H1 (cell line): ENCODE results near the gene NPIPB8. TPM values are rescaled to one million over a fixed set of nuclear protein-coding genes. Genes with fewer than 3 reads are reported as not detected.
"Not testable (repeated sequence)": the region's sequence is repeated elsewhere in the genome, so short reads cannot be mapped to it uniquely, and the experiment has no call there.

Experiments
- CTCF ChIA-PET: fragments of 300-600 bp; sonication (Branson Sonifier 250); formaldehyde crosslinking; loops from one replicate; lab custom pipeline; 2021; ENCODE audit not compliant: partially characterized antibody; lab: Charles Lee
- POLR2A ChIA-PET: fragments of 300-600 bp; sonication (Branson Sonifier 250); formaldehyde crosslinking; loops from one replicate; lab custom pipeline; 2021; ENCODE audit warnings: inconsistent platforms; ENCODE audit not compliant: partially characterized antibody; lab: Charles Lee
- DNase-seq, 2 experiments: peaks; one replicate each; pipeline versions ENCODE4 v3.0.0 to v3.0.0-alpha.2; 2010 to 2022; ENCODE audit warnings: low spot score in 2 of 2, low read depth in 1 of 2, mixed read lengths in 1 of 2
- FAIRE-seq: peaks from 2 replicates; lab custom pipeline; 2011; peaks lifted over from hg19 to GRCh38; lab: Jason Lieb, UNC
- H2AFZ ChIP-seq: 2 replicates; pipeline ENCODE4 v1.8.1; 2012; ENCODE audit warnings: low read length, inconsistent platforms
- H2AK5ac ChIP-seq: 2 replicates; pipeline ENCODE4 v1.6.1; 2013; ENCODE audit warnings: low read depth, low read length
- H2BK120ac ChIP-seq: replicated peaks from 2 replicates; pipeline ENCODE3; 2013; ENCODE audit warnings: low read depth, low read length, inconsistent platforms
- H2BK12ac ChIP-seq: 2 replicates; pipeline ENCODE4 v1.6.1; 2013; ENCODE audit warnings: low read depth, low read length
- H2BK15ac ChIP-seq: 2 replicates; pipeline ENCODE4 v1.6.1; 2013; ENCODE audit warnings: low read length
- H2BK20ac ChIP-seq: 2 replicates; pipeline ENCODE4 v1.6.1; 2013; ENCODE audit warnings: low read length
- H2BK5ac ChIP-seq: 2 replicates; pipeline ENCODE4 v1.6.1; 2013; ENCODE audit warnings: low read depth, low read length
- H3K14ac ChIP-seq: 2 replicates; pipeline ENCODE4 v1.6.1; 2013; ENCODE audit warnings: inconsistent platforms; ENCODE audit not compliant: insufficient read length
- H3K18ac ChIP-seq: 2 replicates; pipeline ENCODE4 v1.6.1; 2013; ENCODE audit warnings: low read length; ENCODE audit errors: extremely low read depth
- H3K23ac ChIP-seq: 2 replicates; pipeline ENCODE4 v1.6.1; 2013; ENCODE audit warnings: inconsistent platforms; ENCODE audit not compliant: insufficient read length
- H3K23me2 ChIP-seq: 2 replicates; pipeline ENCODE4 v1.6.1; 2013; ENCODE audit warnings: low read depth, low read length
- H3K27ac ChIP-seq: 2 replicates; pipeline ENCODE4 v1.6.1; 2011; ENCODE audit warnings: low read depth, low read length, inconsistent platforms
- H3K27me3 ChIP-seq, 4 experiments: replicated peaks in 1 of 4; 1 replicate in 1 of 4; 2 replicates in 3 of 4; pipeline versions ENCODE4 v1.6.1 to v1.8.1; 2011 to 2013; ENCODE audit warnings: low read length in 3 of 4, mild to moderate bottlenecking in 3 of 4, inconsistent platforms in 2 of 4, mixed read lengths in 2 of 4, moderate library complexity in 1 of 4; ENCODE audit not compliant: control insufficient read depth in 3 of 4, insufficient read depth in 3 of 4; ENCODE audit errors: extremely low read depth in 1 of 4
- H3K36me3 ChIP-seq, 4 experiments: 2 replicates each; pipeline versions ENCODE4 v1.6.1 to v1.8.1; 2011 to 2013; ENCODE audit warnings: mild to moderate bottlenecking in 4 of 4, low read length in 3 of 4, moderate library complexity in 2 of 4, control low read depth in 1 of 4, inconsistent platforms in 1 of 4; ENCODE audit not compliant: insufficient read depth in 4 of 4, control insufficient read depth in 2 of 4
- H3K4ac ChIP-seq: replicated peaks from 2 replicates; pipeline ENCODE3; 2013; ENCODE audit warnings: low read length, low read depth, mixed read lengths, inconsistent platforms; ENCODE audit not compliant: insufficient read length
- H3K4me1 ChIP-seq, 4 experiments: replicated peaks in 1 of 4; 1 replicate in 1 of 4; 2 replicates in 3 of 4; pipeline versions ENCODE4 v1.6.1 to v1.8.1; 2011 to 2013; ENCODE audit warnings: low read length in 3 of 4, inconsistent platforms in 2 of 4, mixed read lengths in 1 of 4; ENCODE audit not compliant: insufficient read depth in 4 of 4, control insufficient read depth in 3 of 4
- H3K4me2 ChIP-seq, 2 experiments: 2 replicates each; pipeline versions ENCODE4 v1.6.1 to v1.8.1; 2011 to 2013; ENCODE audit warnings: low read depth in 2 of 2, low read length in 2 of 2, control low read depth in 1 of 2, inconsistent platforms in 1 of 2, mild to moderate bottlenecking in 1 of 2; ENCODE audit not compliant: insufficient read depth in 1 of 2
- H3K4me3 ChIP-seq, 4 experiments: fragments of 200-600, 300-600 bp in 1 of 4; sonication (generic), shearing (Covaris generic), sonication (Bioruptor Twin) in 1 of 4; 2 replicates each; pipeline versions ENCODE4 v1.5.1 to v1.8.1; 2011 to 2016; ENCODE audit warnings: low read length in 4 of 4, low read depth in 3 of 4, control low read depth in 2 of 4, inconsistent platforms in 2 of 4, mild to moderate bottlenecking in 2 of 4, mixed read lengths in 1 of 4, moderate library complexity in 1 of 4; ENCODE audit not compliant: insufficient read depth in 2 of 4; ENCODE audit errors: extremely low read depth in 1 of 4
- H3K56ac ChIP-seq: replicated peaks from 2 replicates; pipeline ENCODE3; 2013; ENCODE audit warnings: low read depth, mild to moderate bottlenecking, mixed read lengths, low read length, inconsistent platforms; ENCODE audit not compliant: insufficient read length
- H3K79me1 ChIP-seq: 2 replicates; pipeline ENCODE4 v1.6.1; 2013; ENCODE audit warnings: low read depth, low read length, control low read depth
- H3K79me2 ChIP-seq, 2 experiments: 2 replicates each; pipeline versions ENCODE4 v1.6.1 to v1.8.1; 2012 to 2013; ENCODE audit warnings: low read length in 2 of 2, mild to moderate bottlenecking in 2 of 2, inconsistent platforms in 1 of 2; ENCODE audit not compliant: insufficient read depth in 2 of 2, control insufficient read depth in 1 of 2
- H3K9ac ChIP-seq, 4 experiments: replicated peaks in 1 of 4; 1 replicate in 1 of 4; 2 replicates in 3 of 4; pipeline versions ENCODE4 v1.6.1 to v1.8.1; 2011 to 2013; ENCODE audit warnings: low read depth in 3 of 4, low read length in 3 of 4, control low read depth in 2 of 4, mild to moderate bottlenecking in 2 of 4, moderate library complexity in 2 of 4, inconsistent platforms in 1 of 4; ENCODE audit errors: extremely low read depth in 1 of 4
- H3K9me3 ChIP-seq, 2 experiments: 2 replicates each; pipeline versions ENCODE4 v1.6.1 to v1.8.1; 2012 to 2013; ENCODE audit warnings: mild to moderate bottlenecking in 2 of 2, moderate library complexity in 2 of 2, control low read depth in 1 of 2, inconsistent platforms in 1 of 2, low read depth in 1 of 2, low read length in 1 of 2, mixed read lengths in 1 of 2; ENCODE audit not compliant: insufficient read depth in 2 of 2
- H4K20me1 ChIP-seq, 2 experiments: replicated peaks in 1 of 2; 2 replicates each; pipeline versions ENCODE3 to v1.8.1; 2011 to 2013; ENCODE audit warnings: inconsistent platforms in 2 of 2, low read length in 2 of 2, mild to moderate bottlenecking in 1 of 2; ENCODE audit not compliant: insufficient read depth in 2 of 2, control insufficient read depth in 1 of 2
- H4K5ac ChIP-seq: 2 replicates; pipeline ENCODE4 v1.6.1; 2013; ENCODE audit warnings: low read length, low read depth, mixed read lengths, inconsistent platforms; ENCODE audit not compliant: insufficient read length
- H4K8ac ChIP-seq: 2 replicates; pipeline ENCODE4 v1.8.0; 2013; ENCODE audit warnings: mild to moderate bottlenecking, moderate library complexity, low read length, inconsistent platforms; ENCODE audit not compliant: insufficient read depth; ENCODE audit errors: extremely low read depth
- H4K91ac ChIP-seq: replicated peaks from 2 replicates; pipeline ENCODE3; 2013; ENCODE audit warnings: low read length, mixed read lengths, inconsistent platforms; ENCODE audit not compliant: insufficient read length
- WGBS, 2 experiments: shearing (Covaris generic) in 1 of 2; methylation state at CpG; one replicate each; pipeline versions ENCODE4 v1.1.6 to v1.1.7; 2013 to 2015; ENCODE audit warnings: low lambda C conversion rate in 2 of 2, mixed read lengths in 2 of 2, inconsistent platforms in 1 of 2, low coverage in 1 of 2, missing lambda C conversion rate in 1 of 2; ENCODE audit not compliant: insufficient replicate concordance in 2 of 2, insufficient coverage in 1 of 2, insufficient read length in 1 of 2; ENCODE audit errors: extremely low coverage in 1 of 2, missing lambda C conversion rate in 1 of 2; 5-methylcytosine and 5-hydroxymethylcytosine counted together
- polyA plus RNA-seq, 7 experiments: library from polyadenylated mRNA; depleted of rRNA in 3 of 7; stranded (reverse) in 5 of 7; unstranded in 2 of 7; fragments of >200 nt in 5 of 7; fragments of 200-250 nt in 2 of 7; gene quantifications; 1 replicate in 5 of 7; 2 replicates in 1 of 7; 4 replicates in 1 of 7; pipeline versions ENCODE4 v1.2.1 to v1.2.3, GENCODE V29; 2011 to 2013; ENCODE audit warnings: missing spikeins in 2 of 7, mixed read lengths in 2 of 7
- total RNA-seq: library from RNA; stranded (reverse); fragmentation: NEBNext Ultra II Directional; extraction: Animal tissue kit (Norgen Biotek cat#: 25700); gene quantifications from 2 replicates; pipeline ENCODE4 v1.2.1, GENCODE V29; 2021

The NPIPB8 gene
- total and polyA plus RNA-seq, 2 of the 8 experiments (the other 6 are each of a cell fraction or from before 2014, with no cell fraction given): 0.05 TPM; not detected in 1

DNA sequence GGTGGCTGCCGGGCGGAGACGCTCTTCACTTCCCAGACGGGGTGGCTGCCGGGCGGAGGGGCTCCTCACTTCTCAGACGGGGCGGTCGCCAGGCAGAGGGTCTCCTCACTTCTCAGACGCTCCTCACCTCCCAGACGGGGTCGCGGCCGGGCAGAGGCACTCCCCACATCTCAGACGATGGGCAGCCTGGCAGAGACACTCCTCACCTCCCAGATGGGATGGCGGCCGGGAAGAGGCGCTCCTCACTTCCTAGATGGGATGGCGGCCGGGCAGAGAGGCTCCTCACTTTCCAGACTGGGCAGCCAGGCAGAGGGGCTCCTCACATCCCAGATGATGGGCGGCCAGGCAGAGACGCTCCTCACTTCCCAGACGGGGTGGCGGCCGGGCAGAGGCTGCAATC is 28.4 kb downstream of the NPIPB8 start:
- H3K4me1 ChIP-seq, H3K27ac ChIP-seq, H2AK5ac ChIP-seq, H2BK20ac ChIP-seq, H4K20me1 ChIP-seq, H3K18ac ChIP-seq, CTCF ChIA-PET, H3K36me3 ChIP-seq, H2AFZ ChIP-seq, H3K79me1 ChIP-seq, H3K9ac ChIP-seq, H3K23me2 ChIP-seq, DNase-seq, H4K91ac ChIP-seq, H2BK120ac ChIP-seq, H3K27me3 ChIP-seq, H3K14ac ChIP-seq, H4K8ac ChIP-seq, H4K5ac ChIP-seq, H3K79me2 ChIP-seq, FAIRE-seq, H3K4me3 ChIP-seq, POLR2A ChIA-PET, H3K4ac ChIP-seq, H2BK15ac ChIP-seq, H3K56ac ChIP-seq, H3K4me2 ChIP-seq, H3K9me3 ChIP-seq, H2BK5ac ChIP-seq, H2BK12ac ChIP-seq, H3K23ac ChIP-seq: not testable (repeated sequence)
- whole genome bisulfite sequencing, 2 experiments: 91% methylated on average over 11 of the region's 25 CpGs; no CpG with 5 or more reads in 1 of the 2 experiments

DNA sequence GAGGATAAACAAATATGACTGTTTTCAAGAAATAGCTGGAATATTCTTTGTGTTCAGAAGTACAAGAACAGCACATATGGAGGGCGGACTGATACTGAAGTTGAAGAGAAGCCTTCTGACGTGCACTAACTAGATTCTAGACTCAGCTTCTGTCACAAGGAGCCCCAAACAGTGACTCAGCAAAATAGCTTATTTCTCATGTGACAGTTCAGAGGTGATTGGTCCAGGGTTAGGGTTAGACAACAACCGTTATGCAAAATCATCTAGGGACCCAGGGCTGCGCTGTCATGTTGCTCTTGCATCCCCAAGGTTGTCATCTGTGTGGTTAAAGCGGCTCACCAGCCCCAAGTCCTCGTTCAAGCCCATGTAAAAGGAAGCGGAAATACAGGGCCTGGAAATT is 29.6 kb downstream of the NPIPB8 start:
- H2AFZ ChIP-seq, H2BK120ac ChIP-seq, FAIRE-seq, POLR2A ChIA-PET, H2BK15ac ChIP-seq, H3K23ac ChIP-seq, H3K27me3 ChIP-seq, DNase-seq, H3K36me3 ChIP-seq, H3K9ac ChIP-seq, H2BK5ac ChIP-seq, H3K4me2 ChIP-seq, H4K8ac ChIP-seq, H3K79me2 ChIP-seq, H3K14ac ChIP-seq, H3K23me2 ChIP-seq, H3K18ac ChIP-seq, H4K91ac ChIP-seq, H3K56ac ChIP-seq, H3K4me3 ChIP-seq, H2BK20ac ChIP-seq, H4K5ac ChIP-seq, H2AK5ac ChIP-seq, H3K4ac ChIP-seq, H2BK12ac ChIP-seq, H3K4me1 ChIP-seq, H3K79me1 ChIP-seq, H4K20me1 ChIP-seq, H3K9me3 ChIP-seq, CTCF ChIA-PET, H3K27ac ChIP-seq: not testable (repeated sequence)
- no CpG with 5 or more reads among the region's 7 CpGs for WGBS, 2 experiments
